Hepatocyte (in vitro differentiated cells): ENCODE results near the gene BBOX1.

Source experiments
- CTCF ChIP-seq: fragments of 200-600 bp; sonication (generic); IDR thresholded peaks from 2 replicates; pipeline ENCODE4 v1.5.1; 2016; ENCODE audit warnings: antibody characterized with exemption, mild to moderate bottlenecking; ENCODE audit not compliant: poor library complexity
- EZH2 ChIP-seq: fragments of 200-600 bp; sonication (generic); IDR thresholded peaks from 2 replicates; pipeline ENCODE4 v1.6.1; 2016; ENCODE audit warnings: antibody characterized with exemption, mild to moderate bottlenecking, borderline replicate concordance

GRCh38 chr11:27055065-27055682 is 14.6 kb downstream of the BBOX1 start:
- TF ChIP-seq CTCF, result no peak
- no peak for TF ChIP-seq EZH2
